Measurements from ENCODE around the gene COPZ2. TPM values are rescaled to one million over a fixed set of nuclear protein-coding genes. Genes with fewer than 3 reads are reported as not detected.

COPZ2 gene
- total RNA-seq, 6 experiments from 2014 or later, result 18.9 to 26.6 (median 23.8) TPM

DNA sequence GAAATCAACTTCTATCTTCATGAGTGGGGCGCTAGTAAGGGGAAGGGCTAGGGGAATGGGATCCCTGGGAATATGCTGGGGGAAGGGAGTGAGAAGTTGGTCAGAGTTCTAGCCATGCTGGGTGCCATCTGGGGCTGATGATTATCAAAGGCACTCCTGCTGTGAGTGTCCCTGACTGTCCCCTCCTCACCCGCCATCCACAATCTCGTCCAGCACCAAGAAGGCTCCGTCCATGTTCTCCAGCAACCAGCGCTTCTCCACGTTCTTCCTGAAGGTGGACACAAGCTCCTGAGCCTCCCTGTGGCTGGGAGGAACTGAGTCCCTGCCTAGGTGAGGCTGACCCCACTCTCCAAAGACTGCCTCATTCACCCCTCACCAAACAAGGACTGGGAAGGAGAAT is 5.6 kb downstream of the COPZ2 start:
- DNase-seq (no peak), ATAC-seq (no peak)
- TF ChIP-seq, protein P1, sequence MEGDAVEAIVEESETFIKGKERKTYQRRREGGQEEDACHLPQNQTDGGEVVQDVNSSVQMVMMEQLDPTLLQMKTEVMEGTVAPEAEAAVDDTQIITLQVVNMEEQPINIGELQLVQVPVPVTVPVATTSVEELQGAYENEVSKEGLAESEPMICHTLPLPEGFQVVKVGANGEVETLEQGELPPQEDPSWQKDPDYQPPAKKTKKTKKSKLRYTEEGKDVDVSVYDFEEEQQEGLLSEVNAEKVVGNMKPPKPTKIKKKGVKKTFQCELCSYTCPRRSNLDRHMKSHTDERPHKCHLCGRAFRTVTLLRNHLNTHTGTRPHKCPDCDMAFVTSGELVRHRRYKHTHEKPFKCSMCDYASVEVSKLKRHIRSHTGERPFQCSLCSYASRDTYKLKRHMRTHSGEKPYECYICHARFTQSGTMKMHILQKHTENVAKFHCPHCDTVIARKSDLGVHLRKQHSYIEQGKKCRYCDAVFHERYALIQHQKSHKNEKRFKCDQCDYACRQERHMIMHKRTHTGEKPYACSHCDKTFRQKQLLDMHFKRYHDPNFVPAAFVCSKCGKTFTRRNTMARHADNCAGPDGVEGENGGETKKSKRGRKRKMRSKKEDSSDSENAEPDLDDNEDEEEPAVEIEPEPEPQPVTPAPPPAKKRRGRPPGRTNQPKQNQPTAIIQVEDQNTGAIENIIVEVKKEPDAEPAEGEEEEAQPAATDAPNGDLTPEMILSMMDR (IDR thresholded peaks at IDR 0.05), result no peak
- Histone ChIP-seq H3K27ac (no peak overlapping the region), H3K9me3 (no peaks in the 10 kb centered on the region), H3K36me3 (no peaks in the 10 kb centered on the region), H3K27me3 (no peaks in the 10 kb centered on the region), H3K4me3 (no peak overlapping the region), H3K4me1 (peaks cover 0 to 5% (median 3%) of the 10 kb centered on the region in 4 donors)
- WGBS (ENCODE audit: insufficient coverage, low coverage, low lambda C conversion rate, missing lambda C conversion rate), result 50% methylated on average over 1 of the region's 6 CpGs
- intact Hi-C loops (cut with DNase I), result no loop called here

DNA sequence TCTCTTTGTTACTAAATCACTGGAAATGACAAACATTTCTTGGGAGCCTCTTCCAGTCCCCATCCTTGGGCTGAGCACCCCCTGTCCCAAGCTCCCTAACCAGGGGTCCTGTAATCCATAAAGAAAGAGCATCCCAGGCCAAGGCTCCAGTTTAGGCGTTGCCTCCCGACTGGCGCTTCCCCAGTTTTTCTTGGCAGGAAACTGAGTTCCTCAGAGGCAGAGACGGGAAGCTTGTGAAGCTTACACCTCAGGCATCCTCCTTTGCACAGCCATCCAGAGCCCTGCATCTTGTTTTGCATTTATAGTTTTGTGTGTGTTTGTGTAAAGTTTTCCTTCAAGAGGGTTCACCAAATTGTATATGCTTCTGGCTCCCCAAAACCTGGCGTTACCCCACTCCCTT is 7.1 kb downstream of the COPZ2 start:
- peaks cover 0 to 13% (median 6%) of the 10 kb centered on the region in 4 donors for H3K4me1 ChIP-seq
- 49% methylated on average over 5 of the region's 5 CpGs for WGBS (ENCODE audit: insufficient coverage, low coverage, low lambda C conversion rate, missing lambda C conversion rate)

DNA sequence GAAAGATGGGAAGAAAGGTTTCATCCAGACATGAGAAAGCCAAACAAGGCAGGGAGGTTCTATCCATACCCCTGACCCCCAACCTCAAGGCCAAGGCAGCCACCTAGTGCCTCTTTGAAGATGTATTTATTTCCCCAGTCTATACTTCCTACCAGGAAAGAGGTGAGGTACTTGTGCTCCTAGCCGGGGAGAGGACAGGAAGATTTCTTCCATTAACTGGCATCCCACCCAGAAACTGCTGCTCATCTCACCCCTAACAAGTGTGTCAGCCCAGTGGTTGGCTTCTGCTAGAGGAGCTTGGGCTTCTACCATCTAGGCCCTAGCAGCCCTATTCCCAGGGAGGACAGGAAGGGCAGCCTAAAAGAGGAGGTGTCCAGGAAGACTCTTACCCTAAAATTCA is 8.9 kb downstream of the COPZ2 start:
- ATAC-seq (no peak), DNase-seq (no peak)
- Histone ChIP-seq H3K36me3 (no peaks in the 10 kb centered on the region), H3K27ac (no peak overlapping the region), H3K9me3 (no peaks in the 10 kb centered on the region), H3K4me3 (no peak overlapping the region), H3K4me1 (peaks cover 0 to 27% (median 12%) of the 10 kb centered on the region in 4 donors), H3K27me3 (no peaks in the 10 kb centered on the region)
- no peak for TF ChIP-seq POLR2A (IDR thresholded peaks at IDR 0.05)
- TF ChIP-seq, protein P1 (IDR thresholded peaks at IDR 0.05), result no peak
- intact Hi-C loops (cut with DNase I), result loop anchor here (5.0 kb wide), 1 partner anchor 44 kb away; no protein-coding TSS in a partner anchor
- 90% methylated on average over 1 of the region's 1 CpG for WGBS (ENCODE audit: insufficient coverage, low coverage, low lambda C conversion rate, missing lambda C conversion rate)

More for the DNA sequence above, 7.1 kb downstream of the COPZ2 start:
- Histone ChIP-seq H3K4me3 (no peak overlapping the region), H3K27ac (no peak overlapping the region), H3K27me3 (no peaks in the 10 kb centered on the region), H3K36me3 (no peaks in the 10 kb centered on the region), H3K9me3 (no peaks in the 10 kb centered on the region)
- TF ChIP-seq, protein P1 (IDR thresholded peaks at IDR 0.05), result no peak
- TF ChIP-seq POLR2A (IDR thresholded peaks at IDR 0.05), result no peak
- DNase-seq (peak in 1 of 3 donors; percentile 33), ATAC-seq (no peak)
- intact Hi-C loops (cut with DNase I), result no loop called here

DNA sequence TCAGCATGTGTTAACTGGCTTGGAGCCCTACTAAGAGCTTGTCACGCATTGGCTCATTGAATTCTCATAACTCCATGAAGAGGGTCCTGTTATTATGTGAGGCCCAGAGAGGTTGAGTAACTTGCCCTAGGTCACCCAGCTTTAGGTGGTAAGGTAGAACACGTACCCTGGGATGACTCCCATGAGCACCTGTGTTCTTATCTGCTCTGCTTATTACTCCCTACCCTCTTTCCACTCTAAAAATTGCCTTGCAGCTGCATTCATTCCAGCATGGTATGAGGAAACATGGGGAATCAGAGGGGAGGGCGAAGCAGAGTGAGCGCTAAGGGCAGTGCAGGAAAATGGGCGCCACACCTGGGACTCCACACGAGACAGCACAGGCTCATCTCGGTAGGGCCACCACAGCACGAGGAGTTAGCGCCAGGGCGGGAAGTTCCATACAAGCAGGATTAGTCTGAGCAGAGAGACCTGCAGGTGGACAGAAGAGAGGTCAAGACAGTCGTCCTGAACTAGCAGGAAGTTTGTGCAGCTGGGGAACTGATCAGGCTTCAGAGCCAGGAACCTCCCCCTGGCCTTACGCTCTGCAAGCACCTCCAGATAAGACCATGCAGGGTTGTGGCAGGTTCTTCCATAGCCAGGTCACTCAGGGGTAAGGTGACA is 10.1 kb downstream of the COPZ2 start:
- DNase-seq (no peak), ATAC-seq (no peak)
- no peak for TF ChIP-seq POLR2A (IDR thresholded peaks at IDR 0.05)
- TF ChIP-seq, protein P1 (IDR thresholded peaks at IDR 0.05), result no peak
- no peaks in the 10 kb centered on the region for H3K9me3 ChIP-seq
- no peaks in the 10 kb centered on the region for H3K27me3 ChIP-seq
- H3K36me3 ChIP-seq, result no peaks in the 10 kb centered on the region
- WGBS (ENCODE audit: insufficient coverage, low coverage, low lambda C conversion rate, missing lambda C conversion rate), result 87% methylated on average over 9 of the region's 12 CpGs
- H3K4me1 ChIP-seq, result peaks cover 0 to 33% (median 15%) of the 10 kb centered on the region in 4 donors
- intact Hi-C loops (cut with DNase I), result loop anchor here (5.0 kb wide), 1 partner anchor 45 kb away; no protein-coding TSS in a partner anchor
- no peak overlapping the region for H3K27ac ChIP-seq
- no peak overlapping the region for H3K4me3 ChIP-seq
